GM21381 (cell line): ENCODE data around the gene B3GALT6.
"Not testable (repeated sequence)": the region's sequence is repeated elsewhere in the genome, so short reads cannot be mapped to it uniquely, and the experiment has no call there.

Experiments
- ATAC-seq: cut with Tn5 transposase; IDR thresholded peaks from one replicate; pipeline ENCODE4 v1.9.1; 2021; ENCODE audit warnings: mild to moderate bottlenecking, moderate library complexity; ENCODE audit not compliant: unreplicated experiment

B3GALT6 gene

DNA sequence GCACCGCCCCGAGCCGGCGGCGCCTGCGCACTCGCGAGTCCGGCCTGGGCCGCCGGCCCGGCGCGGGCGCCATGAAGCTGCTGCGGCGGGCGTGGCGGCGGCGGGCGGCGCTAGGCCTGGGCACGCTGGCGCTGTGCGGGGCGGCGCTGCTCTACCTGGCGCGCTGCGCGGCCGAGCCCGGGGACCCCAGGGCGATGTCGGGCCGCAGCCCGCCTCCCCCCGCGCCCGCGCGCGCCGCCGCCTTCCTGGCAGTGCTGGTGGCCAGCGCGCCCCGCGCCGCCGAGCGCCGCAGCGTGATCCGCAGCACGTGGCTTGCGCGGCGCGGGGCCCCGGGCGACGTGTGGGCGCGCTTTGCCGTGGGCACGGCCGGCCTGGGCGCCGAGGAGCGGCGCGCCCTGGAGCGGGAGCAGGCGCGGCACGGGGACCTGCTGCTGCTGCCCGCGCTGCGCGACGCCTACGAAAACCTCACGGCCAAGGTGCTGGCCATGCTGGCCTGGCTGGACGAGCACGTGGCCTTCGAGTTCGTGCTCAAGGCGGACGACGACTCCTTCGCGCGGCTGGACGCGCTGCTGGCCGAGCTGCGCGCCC is at the start of gene B3GALT6:
Gene B3GALT6 (plus strand): TSS at position 30 of the 588 bp plus-strand sequence. CDS start 42 bp downstream, at position 72.
- peak; percentile 2 for ATAC-seq

GRCh38 chr1:1182491-1183220 is 49.4 kb upstream of the B3GALT6 start:
- no peak for ATAC-seq

DNA sequence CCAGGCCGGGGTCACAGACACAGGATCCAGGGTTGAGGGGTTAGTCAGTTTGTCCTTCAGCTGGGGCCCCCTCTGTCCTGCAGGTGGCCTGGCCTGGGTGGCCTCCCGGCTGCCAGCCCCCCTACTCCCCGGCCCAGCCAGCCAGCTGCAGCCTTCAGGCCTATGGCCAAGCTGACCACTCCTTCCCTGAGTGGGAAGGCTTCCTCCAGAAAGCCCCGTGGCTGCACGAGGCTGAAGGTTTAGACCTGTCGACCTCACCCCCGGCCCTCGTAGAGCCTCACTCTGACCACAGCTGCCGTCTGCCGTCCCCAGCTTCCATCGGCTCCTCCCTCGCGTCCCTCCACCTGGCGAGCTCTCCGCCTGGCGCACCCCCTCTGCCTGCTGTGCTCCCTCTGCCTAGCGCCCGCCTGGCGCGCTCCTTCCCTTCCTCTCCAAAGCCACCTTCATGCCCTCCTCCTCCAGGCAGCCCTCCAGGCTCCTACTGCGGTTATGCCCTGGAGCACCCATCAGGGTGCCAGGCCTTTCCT is 48.8 kb upstream of the B3GALT6 start:
- no peak for ATAC-seq

DNA sequence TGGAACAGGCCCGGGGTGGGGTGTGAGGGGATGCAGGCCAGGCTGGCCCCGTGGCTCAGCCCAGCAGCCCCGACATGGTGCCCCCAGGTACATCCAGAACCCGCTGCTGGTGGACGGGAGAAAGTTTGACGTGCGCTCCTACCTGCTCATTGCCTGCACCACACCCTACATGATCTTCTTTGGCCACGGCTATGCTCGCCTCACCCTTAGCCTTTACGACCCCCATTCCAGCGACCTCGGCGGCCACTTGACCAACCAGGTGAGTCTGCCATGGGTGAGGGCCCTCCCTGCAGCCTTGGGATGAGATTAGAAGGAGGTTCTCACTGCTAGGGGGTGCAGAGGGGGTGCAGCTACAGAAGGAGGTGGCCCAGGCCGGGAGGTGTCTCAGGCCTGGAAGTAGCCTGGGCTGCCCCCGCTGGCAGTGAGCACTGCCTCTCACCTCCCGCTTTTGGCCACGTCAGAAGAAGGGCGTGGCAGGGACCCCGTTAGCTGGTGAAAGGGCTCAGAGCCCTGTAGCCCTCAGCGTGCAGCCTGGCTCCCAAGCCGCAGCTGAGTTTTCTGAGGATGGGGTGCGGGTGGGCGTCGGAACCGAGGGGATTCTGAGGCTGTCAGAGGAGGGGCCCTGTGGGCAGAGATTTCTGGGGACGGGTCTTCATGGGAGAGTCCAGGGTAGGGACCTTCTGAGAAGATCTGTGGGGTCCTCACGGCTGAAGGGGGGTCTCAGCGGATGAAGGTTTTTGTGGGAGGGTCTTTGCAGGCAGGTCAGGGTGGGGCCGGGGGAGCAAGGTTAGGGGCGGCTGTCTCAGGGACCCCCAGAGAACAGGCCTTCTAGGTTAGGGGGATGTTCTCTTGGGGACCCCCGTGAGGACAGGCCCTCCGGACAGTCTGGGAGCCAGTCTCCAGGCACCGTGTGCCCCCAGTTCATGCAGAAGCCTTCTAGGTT is 47.9 kb upstream of the B3GALT6 start:
- no peak for ATAC-seq

GRCh38 chr1:1185101-1185765 is 46.8 kb upstream of the B3GALT6 start:
- ATAC-seq, result no peak

DNA sequence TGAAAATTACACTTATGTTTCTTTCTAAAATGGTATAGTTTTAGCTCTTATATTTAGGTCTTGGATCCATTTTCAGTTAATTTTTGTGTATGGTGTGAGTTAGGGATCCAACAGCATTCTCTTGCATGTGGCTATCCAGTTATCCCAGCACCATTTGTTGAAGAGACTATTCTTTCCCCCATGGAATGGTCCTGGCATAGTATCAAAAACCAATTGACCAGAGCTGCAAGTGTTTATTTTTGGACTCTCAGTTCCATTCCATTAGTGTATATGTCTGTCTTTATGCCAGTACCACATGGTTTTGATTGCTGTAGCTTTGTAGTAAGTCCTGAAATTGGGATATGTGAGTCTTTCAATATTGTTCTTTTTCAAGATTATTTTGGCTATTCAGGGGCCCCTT is 44.1 kb upstream of the B3GALT6 start:
- no peak for ATAC-seq

DNA sequence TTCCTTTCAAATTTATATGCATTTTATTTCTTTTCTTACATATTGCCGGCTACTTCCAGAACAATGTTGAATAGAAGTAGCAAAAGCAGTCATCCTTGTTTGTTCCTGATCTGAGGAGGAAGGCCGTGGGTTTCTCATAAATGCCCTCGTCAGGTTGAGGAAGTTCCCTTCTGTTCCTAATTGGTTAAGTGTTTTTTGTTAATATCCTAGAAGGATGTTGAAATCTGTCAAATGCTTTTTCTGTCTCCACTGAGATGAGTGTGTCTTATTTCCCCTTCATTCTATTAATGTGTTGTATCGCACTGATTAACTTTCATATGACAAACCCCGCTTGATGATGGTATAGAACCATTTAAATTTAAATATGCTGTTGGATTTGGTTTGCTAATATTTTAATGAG is 42.9 kb upstream of the B3GALT6 start:
- no peak for ATAC-seq

DNA sequence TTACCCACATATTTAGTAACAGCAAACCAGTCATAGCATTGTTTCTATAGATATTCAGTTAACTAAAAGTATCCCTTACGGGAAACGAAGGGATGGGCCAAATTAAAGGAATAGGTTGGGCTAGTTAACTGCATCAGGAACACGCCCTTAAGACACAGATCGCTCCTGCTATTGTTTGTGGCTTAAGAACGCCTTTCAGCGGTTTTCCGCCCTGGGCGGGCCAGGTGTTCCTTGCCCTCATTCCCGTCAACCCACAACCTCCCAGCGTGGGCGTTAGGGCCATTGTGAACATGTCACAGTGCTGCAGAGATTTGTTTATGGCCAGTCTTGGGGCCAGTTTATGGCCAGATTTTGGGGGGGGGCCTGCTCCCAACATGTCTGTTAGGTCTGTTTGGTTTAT is 40.3 kb upstream of the B3GALT6 start:
- ATAC-seq, result no peak

GRCh38 chr1:1194723-1195122 is 37.3 kb upstream of the B3GALT6 start:
- no peak for ATAC-seq

GRCh38 chr1:1195726-1196125 is 36.3 kb upstream of the B3GALT6 start:
- ATAC-seq, result not testable (repeated sequence)

DNA sequence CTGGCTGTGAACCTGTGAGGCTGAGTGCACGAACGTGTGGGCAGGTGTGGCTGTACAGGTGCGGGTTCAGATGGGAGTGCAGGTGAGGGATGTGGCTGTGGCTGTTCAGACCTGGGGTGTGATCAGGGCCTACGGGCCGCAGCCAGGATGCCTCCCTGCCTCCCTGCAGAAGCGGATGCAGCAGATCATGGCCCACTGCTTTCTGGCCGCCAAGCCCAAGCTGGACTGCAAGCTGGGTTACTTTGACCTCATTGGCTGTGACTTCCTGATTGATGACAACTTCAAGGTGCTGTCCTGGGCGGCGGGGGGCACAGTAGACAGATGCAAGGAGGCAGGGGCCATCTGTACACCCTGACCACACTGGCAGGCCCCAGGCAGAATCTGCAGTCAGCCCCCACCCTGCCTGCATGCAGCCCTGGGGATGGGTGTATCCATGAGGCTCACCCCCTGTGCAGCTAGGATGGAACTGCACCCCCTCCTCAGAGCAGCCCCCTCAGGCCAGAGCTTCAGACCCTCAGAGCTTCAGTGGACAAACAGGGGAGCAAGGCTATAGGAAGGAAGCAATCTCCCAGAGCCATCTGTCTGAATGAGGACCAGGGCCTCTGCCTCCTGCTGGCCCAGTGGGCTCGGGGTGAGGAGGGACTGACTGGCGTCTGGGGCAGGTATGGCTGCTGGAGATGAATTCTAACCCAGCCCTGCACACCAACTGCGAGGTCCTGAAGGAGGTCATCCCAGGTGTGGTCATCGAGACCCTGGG is 35.4 kb upstream of the B3GALT6 start:
- no peak for ATAC-seq

GRCh38 chr1:1197188-1197500 is 34.9 kb upstream of the B3GALT6 start:
- ATAC-seq, result no peak

DNA sequence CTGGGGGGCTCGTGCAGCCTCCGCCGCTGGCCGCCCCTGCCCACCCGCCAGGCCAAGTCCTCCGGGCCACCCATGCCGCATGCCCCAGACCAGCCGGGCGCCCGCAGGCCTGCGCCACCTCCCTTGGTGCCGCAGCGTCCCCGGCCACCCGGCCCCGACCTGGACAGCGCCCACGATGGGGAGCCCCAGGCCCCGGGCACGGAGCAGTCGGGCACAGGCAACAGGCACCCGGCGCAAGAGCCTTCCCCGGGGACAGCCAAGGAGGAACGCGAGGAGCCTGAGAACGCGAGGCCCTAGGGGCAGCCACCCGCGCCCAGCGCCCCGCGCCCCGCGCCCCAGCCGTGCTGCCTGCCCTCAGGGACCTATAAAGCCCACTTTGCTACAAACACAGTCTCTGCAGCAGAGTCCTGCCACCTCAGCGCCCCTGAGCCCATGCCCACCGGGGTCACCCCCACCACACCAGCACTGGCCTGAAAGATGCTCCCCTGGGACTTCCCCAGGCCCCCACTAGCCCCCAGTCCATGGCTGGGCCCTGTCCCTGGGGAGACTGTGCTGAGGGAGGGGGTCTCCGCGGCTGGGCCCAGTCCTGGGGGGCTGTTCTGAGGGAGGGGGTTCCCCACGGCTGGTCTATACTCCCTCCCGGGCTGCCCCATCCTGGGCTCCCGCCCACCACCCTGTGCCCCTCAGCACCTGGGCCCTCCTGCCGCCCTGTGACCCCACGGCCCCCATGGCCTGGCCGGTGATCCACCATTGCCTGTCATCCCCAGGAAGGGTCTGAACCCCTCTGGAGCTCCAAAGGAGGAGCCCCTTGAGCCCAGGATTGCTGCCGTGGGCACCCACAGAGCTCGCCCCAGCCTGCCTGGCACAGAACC is 34.2 kb upstream of the B3GALT6 start:
- no peak for ATAC-seq

- ATAC-seq, result no peak
These were observed 33.5 kb upstream of the B3GALT6 start for GRCh38 chr1:1198423-1199140.

DNA sequence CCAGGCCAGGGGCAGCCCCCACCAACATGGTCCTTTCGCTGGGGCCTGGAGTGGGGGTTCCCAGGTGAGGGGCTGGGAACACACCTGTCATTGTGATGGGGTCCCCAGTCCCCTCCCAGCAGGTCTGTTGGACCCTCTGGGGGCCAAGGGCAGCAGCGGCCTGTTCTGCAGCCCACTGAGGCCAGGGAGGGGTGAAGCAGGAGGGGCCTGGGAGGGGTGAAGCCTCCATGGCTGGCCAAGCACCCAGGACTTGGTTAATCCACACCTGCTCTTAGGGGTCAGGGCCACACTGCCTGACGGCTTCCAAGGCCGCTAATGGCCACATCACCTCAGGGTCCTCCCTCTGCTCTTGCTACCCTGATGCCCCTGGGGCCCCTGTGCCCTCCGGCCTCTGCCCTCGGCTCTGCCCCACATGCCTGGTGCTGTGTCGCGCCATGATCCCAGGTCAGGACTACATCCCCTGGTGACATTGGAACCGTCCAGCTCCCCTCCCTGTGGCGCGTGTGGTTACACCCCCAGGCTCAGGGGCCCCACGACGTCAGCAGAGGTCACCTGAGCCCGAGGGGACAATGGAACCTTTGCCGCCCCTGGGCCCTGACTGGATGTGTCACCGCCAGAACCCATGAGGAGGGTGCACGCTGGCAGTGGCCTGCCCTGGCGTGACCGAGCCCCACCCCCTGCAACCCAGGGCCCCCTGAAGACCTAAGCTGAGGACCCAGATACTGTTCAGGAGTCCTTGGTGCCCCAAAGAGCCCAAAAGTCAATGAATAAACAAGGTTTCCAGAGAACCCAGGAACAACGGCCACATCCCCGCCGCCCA is 32.7 kb upstream of the B3GALT6 start:
- no peak for ATAC-seq

DNA sequence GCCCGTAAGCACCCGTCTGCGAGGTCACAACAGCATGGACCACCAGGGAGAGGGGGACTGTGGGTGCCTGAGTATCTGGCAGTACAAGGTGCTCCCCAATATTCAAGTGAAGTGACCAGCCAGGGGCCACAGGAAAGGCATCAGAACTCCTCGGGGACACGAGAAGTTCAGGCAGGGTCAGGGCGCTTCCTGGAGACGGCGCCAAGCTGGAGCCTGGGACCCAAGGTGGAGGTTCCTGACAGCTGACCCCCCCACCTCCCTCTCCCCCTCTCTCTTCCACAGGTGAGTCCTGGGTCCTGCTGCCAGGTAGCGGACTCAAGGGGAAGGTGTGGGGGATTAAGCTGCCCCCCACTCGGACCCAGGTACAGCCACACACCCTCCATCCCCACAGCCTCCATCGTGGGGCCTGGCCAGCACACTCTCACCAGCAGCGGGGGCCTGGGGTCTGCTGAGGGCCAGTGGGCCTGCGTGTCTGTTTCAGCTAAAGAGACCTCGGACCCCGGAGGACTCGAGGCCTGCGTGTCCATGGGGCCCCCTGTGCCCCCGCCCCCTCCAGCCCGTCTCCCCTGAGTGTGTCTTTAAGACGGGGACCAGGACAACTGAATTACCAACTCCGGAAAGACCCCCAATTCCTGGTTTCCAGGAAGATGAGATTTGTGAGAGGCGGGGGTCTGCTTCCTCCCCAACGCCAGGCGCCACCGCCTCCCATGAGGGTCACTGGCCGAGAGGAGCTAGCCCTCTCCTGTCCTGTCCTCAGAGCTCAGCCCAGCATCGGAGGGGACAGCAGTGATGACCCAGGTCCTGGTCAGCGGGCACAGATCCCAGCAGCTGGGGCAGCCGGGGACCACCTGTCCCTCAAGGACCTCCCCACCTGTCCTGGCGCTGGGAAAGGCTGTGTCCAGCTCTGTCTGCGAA is 31.8 kb upstream of the B3GALT6 start:
- ATAC-seq, result no peak
